Endodermal cell (in vitro differentiated cells): ENCODE data around the gene POT1. TPM values are rescaled to one million over a fixed set of nuclear protein-coding genes. Genes with fewer than 3 reads are reported as not detected.

ENCODE experiments used
- DNase-seq: peaks from one replicate; pipeline ENCODE4 v3.0.0-alpha.2; 2017
- H3K27ac ChIP-seq: 2 replicates; pipeline ENCODE4 v1.5.1; 2013; ENCODE audit warnings: mild to moderate bottlenecking, low read depth, low read length, moderate library complexity
- H3K27me3 ChIP-seq: 2 replicates; pipeline ENCODE4 v1.6.1; 2013; ENCODE audit warnings: mild to moderate bottlenecking, low read length, moderate library complexity; ENCODE audit not compliant: insufficient read depth, control insufficient read depth, poor library complexity, severe bottlenecking
- H3K36me3 ChIP-seq: 2 replicates; pipeline ENCODE4 v1.7.0; 2013; ENCODE audit warnings: mild to moderate bottlenecking, low read length, moderate library complexity; ENCODE audit not compliant: control insufficient read depth, insufficient read depth
- H3K4me1 ChIP-seq: one replicate; pipeline ENCODE4 v1.7.0; 2013; ENCODE audit warnings: low read length; ENCODE audit not compliant: control insufficient read depth, insufficient read depth
- H3K4me3 ChIP-seq: 2 replicates; pipeline ENCODE4 v1.5.1; 2013; ENCODE audit warnings: mild to moderate bottlenecking, low read length, moderate library complexity
- H3K9ac ChIP-seq: 2 replicates; pipeline ENCODE4 v1.6.1; 2013; ENCODE audit warnings: mild to moderate bottlenecking, low read length, moderate library complexity; ENCODE audit not compliant: poor library complexity, severe bottlenecking; ENCODE audit errors: extremely low read depth
- H3K9me3 ChIP-seq: 2 replicates; pipeline ENCODE4 v1.6.1; 2013; ENCODE audit warnings: mild to moderate bottlenecking, low read length, moderate library complexity; ENCODE audit not compliant: control insufficient read depth
- H3K27ac Mint-ChIP-seq: 2 replicates; pipeline ENCODE4 v1.8.0; 2020; ENCODE audit warnings: mixed read lengths
- H3K27me3 Mint-ChIP-seq: 2 replicates; pipeline ENCODE4 v1.8.0; 2021; ENCODE audit warnings: mild to moderate bottlenecking, mixed read lengths; ENCODE audit not compliant: insufficient read depth
- H3K36me3 Mint-ChIP-seq: 2 replicates; pipeline ENCODE4 v1.8.0; 2020; ENCODE audit warnings: low read depth, mixed read lengths
- H3K4me1 Mint-ChIP-seq: 2 replicates; pipeline ENCODE4 v1.8.0; 2020; ENCODE audit warnings: mixed read lengths
- H3K4me3 Mint-ChIP-seq: 2 replicates; pipeline ENCODE4 v1.8.0; 2020; ENCODE audit warnings: mild to moderate bottlenecking, moderate library complexity, mixed read lengths
- H3K9me3 Mint-ChIP-seq: 2 replicates; pipeline ENCODE4 v1.8.0; 2020; ENCODE audit warnings: mild to moderate bottlenecking, mixed read lengths
- CTCF ChIP-seq: fragments of 200-600 bp; sonication (generic); conservative IDR thresholded peaks from 2 replicates; pipeline ENCODE4 v1.5.0; 2021; ENCODE audit warnings: antibody characterized with exemption, mild to moderate bottlenecking
- WGBS, 2 experiments: methylation state at CpG; one replicate each; pipeline versions ENCODE4 v1.1.5 to v1.1.7; 2013; ENCODE audit warnings: missing lambda C conversion rate in 2 of 2, mixed read lengths in 1 of 2; ENCODE audit not compliant: insufficient coverage in 1 of 2, insufficient read length in 1 of 2; 5-methylcytosine and 5-hydroxymethylcytosine counted together
- total RNA-seq, 2 donors: library from RNA; stranded (reverse); fragmentation: NEBNext Ultra II Directional in 1 of 2; extraction: Animal tissue kit (Norgen Biotek cat#: 25700) in 1 of 2; gene quantifications; 2 replicates in 1 of 2; 3 replicates in 1 of 2; pipeline ENCODE4 v1.2.1, GENCODE V29; 2021

The POT1 gene
- total RNA-seq, 2 donors from 2014 or later, result 31.2 to 41.8 TPM

- H3K27me3 Mint-ChIP-seq, result no peaks in the 10 kb centered on the region
- Histone ChIP-seq H3K27ac (no peak overlapping the region), H3K27me3 (no peaks in the 10 kb centered on the region), H3K9ac (no peak overlapping the region), H3K4me3 (no peak overlapping the region), H3K4me1 (no peaks in the 10 kb centered on the region), H3K9me3 (no peaks in the 10 kb centered on the region), H3K36me3 (no peaks in the 10 kb centered on the region)
- 89 to 91% methylated on average over 3 of the region's 3 CpGs for WGBS, 2 experiments
- no peak overlapping the region for H3K27ac Mint-ChIP-seq
- DNase-seq, result no peak
- H3K36me3 Mint-ChIP-seq, result no peaks in the 10 kb centered on the region
- TF ChIP-seq CTCF, result no peak
- peaks cover 9% of the 10 kb centered on the region for H3K4me1 Mint-ChIP-seq
- H3K9me3 Mint-ChIP-seq, result no peaks in the 10 kb centered on the region
- H3K4me3 Mint-ChIP-seq, result no peak overlapping the region
Observed at GRCh38 chr7:124773339-124773738, 156.3 kb downstream of the POT1 start.

Other genes with a start within 250 kb of the POT1 start
- gene GPR37, start 164.0 kb downstream of the POT1 start, total RNA-seq, result 10 to 100 TPM; 31.6 to 33.1 TPM